ENCODE results near the gene MYEOV. TPM values are rescaled to one million over a fixed set of nuclear protein-coding genes. Genes with fewer than 3 reads are reported as not detected.

Gene MYEOV
- total RNA-seq, 1 experiment from 2014 or later, result 0.22 TPM

DNA sequence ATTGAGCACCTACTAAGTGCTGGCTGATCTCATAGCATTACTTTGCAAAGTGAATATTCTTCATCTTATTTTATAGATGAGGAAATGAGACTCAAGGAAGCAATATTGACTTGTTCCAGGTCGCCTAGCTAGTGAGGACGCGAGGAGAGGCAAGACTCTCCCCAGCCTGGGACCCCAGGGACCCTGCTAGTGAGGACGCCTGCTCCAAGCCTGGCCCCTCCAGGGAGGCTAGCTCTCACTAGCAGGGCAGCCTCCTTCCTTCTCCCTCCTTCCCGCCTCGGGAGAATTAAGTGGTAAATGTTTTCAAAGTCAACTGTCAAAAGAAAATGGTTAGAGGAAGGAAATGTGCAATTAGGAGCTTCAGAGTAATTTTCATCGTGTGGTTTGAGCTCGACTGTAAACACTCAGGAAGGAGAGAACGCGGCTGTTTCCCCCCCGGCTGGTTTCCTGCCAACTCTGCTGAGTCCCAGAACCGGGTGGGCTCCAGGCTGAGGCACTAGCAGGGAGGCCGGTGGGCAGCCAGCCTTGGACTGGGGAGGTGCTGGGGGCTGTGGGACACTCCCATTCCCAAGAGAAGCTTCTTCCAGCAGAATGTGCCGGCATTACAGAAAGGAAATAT, 17.9 kb downstream of the MYEOV start:
- no peaks in the 10 kb centered on the region for H3K79me1 ChIP-seq (ENCODE audit: insufficient read depth, low read depth, low read length, poor library complexity, severe bottlenecking)
- H3K79me2 ChIP-seq (ENCODE audit: insufficient read depth, low read length), result no peaks in the 10 kb centered on the region
- no peak overlapping the region for H2AFZ ChIP-seq (ENCODE audit: low read length)
- Mint-ChIP-seq H3K27me3 (ENCODE audit: low read depth) (peaks cover 5% of the 10 kb centered on the region), H3K4me1 (peaks cover 3 to 12% of the 10 kb centered on the region in 2 experiments), H3K4me3 (no peak overlapping the region), H3K27ac (no peak overlapping the region), H3K36me3 (ENCODE audit: insufficient read depth in 1 of 3, low read depth in 3 of 3) (no peaks in the 10 kb centered on the region), H3K9me3 (no peaks in the 10 kb centered on the region; a peak in 2 of 5 replicates)
- no peaks in the 10 kb centered on the region for H3K9me3 ChIP-seq (ENCODE audit: control insufficient read depth, low read depth, low read length)
- no peak overlapping the region for H2BK20ac ChIP-seq (ENCODE audit: low read depth, low read length, poor library complexity, severe bottlenecking)
- no peak overlapping the region for H2BK12ac ChIP-seq (ENCODE audit: insufficient read length, low read depth, low read length)
- H3K23ac ChIP-seq (ENCODE audit: insufficient read length, low read depth, low read length), result no peak overlapping the region
- H3K4me2 ChIP-seq (ENCODE audit: insufficient read depth, insufficient read length, low read length), result no peak overlapping the region
- no peaks in the 10 kb centered on the region for H4K20me1 ChIP-seq (ENCODE audit: control insufficient read depth, insufficient read depth, insufficient read length)
- no peak overlapping the region for H3K27ac ChIP-seq (ENCODE audit: insufficient read length, low read depth, low read length)
- H3T11ph ChIP-seq (ENCODE audit: low read length), result no peak overlapping the region
- H4K5ac ChIP-seq (ENCODE audit: insufficient read length, low read depth, low read length), result no peak overlapping the region
- H4K91ac ChIP-seq (ENCODE audit: insufficient read length, low read depth, low read length), result no peak overlapping the region
- H4K8ac ChIP-seq (replicated peaks; ENCODE audit: insufficient read length, low read depth, low read length), result no peak overlapping the region
- no peaks in the 10 kb centered on the region for H3K27me3 ChIP-seq (ENCODE audit: insufficient read depth, low read length)
- H3K23me2 ChIP-seq (ENCODE audit: insufficient read length, low read depth, low read length, poor library complexity, severe bottlenecking), result no peaks in the 10 kb centered on the region
- H2BK120ac ChIP-seq (ENCODE audit: low read depth, low read length, poor library complexity, severe bottlenecking), result no peak overlapping the region
- no CpG with 5 or more reads among the region's 14 CpGs for WGBS (ENCODE audit: extremely low coverage, insufficient read length, low lambda C conversion rate)
- no peak overlapping the region for H2AK5ac ChIP-seq (ENCODE audit: insufficient read length, low read length)
- TF ChIP-seq, protein P1, sequence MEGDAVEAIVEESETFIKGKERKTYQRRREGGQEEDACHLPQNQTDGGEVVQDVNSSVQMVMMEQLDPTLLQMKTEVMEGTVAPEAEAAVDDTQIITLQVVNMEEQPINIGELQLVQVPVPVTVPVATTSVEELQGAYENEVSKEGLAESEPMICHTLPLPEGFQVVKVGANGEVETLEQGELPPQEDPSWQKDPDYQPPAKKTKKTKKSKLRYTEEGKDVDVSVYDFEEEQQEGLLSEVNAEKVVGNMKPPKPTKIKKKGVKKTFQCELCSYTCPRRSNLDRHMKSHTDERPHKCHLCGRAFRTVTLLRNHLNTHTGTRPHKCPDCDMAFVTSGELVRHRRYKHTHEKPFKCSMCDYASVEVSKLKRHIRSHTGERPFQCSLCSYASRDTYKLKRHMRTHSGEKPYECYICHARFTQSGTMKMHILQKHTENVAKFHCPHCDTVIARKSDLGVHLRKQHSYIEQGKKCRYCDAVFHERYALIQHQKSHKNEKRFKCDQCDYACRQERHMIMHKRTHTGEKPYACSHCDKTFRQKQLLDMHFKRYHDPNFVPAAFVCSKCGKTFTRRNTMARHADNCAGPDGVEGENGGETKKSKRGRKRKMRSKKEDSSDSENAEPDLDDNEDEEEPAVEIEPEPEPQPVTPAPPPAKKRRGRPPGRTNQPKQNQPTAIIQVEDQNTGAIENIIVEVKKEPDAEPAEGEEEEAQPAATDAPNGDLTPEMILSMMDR (conservative IDR thresholded peaks at IDR 0.05), result no peak
- H3K56ac ChIP-seq (ENCODE audit: insufficient read length, low read depth, low read length), result no peak overlapping the region
- H3K4me1 ChIP-seq (ENCODE audit: insufficient read depth, low read length), result no peaks in the 10 kb centered on the region
- no peak overlapping the region for H2BK5ac ChIP-seq (ENCODE audit: insufficient read length, low read length)
- H3K14ac ChIP-seq (ENCODE audit: insufficient read depth, low read length), result no peak overlapping the region
- no peak overlapping the region for H2BK15ac ChIP-seq (ENCODE audit: low read depth, low read length)
- no peak for DNase-seq
- H3K9ac ChIP-seq (ENCODE audit: extremely low read depth, insufficient read length, low read length), result no peak overlapping the region
- H3K4ac ChIP-seq (ENCODE audit: low read depth, low read length), result no peak overlapping the region
- H3K18ac ChIP-seq (ENCODE audit: insufficient read length, low read depth, low read length), result no peak overlapping the region

All from H9 (cell line).